ENCODE data around the gene PRAME.

Gene PRAME

GRCh38 chr22:22538226-22538989 lies 20.7 kb downstream of the PRAME start:
- Histone ChIP-seq H3K36me3 (ENCODE audit: control insufficient read depth, insufficient read depth, low read length) (no peaks in the 10 kb centered on the region), H3K4me3 (replicated peaks; ENCODE audit: low read depth, low read length) (no peak overlapping the region), H3K27me3 (replicated peaks; ENCODE audit: control insufficient read depth, insufficient read depth, low read length) (no peaks in the 10 kb centered on the region)
- no peak for DNase-seq (ENCODE audit: extremely low read depth, insufficient read length)
- no peak for TF ChIP-seq CTCF (IDR thresholded peaks at IDR 0.05; ENCODE audit: insufficient read depth, low read length, poor library complexity, severe bottlenecking)

DNA sequence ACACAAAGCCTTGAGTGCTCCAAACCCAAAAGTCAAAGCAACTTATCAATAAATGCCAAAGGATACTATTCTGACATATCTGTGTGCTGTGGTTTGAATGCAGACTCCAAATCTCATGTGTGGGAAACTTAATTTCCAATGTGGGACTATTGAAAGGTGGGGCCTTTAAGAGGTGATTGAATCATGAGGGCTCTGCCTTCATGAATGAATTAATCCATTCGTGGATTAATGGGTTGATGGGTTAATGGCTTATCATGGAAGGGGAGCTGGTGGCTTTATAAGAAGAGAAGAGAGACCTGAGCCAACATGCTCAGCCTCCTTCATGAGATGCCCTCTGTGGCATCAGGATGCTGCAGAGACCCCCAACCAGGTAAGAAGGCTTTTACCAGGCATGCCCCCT lies 22.1 kb downstream of the PRAME start:
- TF ChIP-seq CTCF (IDR thresholded peaks at IDR 0.05; ENCODE audit: insufficient read depth, low read length, poor library complexity, severe bottlenecking): no peak
- Histone ChIP-seq H3K36me3 (ENCODE audit: control insufficient read depth, insufficient read depth, low read length) (no peaks in the 10 kb centered on the region), H3K4me3 (replicated peaks; ENCODE audit: low read depth, low read length) (no peak overlapping the region), H3K27me3 (replicated peaks; ENCODE audit: control insufficient read depth, insufficient read depth, low read length) (no peaks in the 10 kb centered on the region)
- no peak for DNase-seq (ENCODE audit: extremely low read depth, insufficient read length)

GRCh38 chr22:22536515-22536914 lies 22.6 kb downstream of the PRAME start:
- TF ChIP-seq CTCF (IDR thresholded peaks at IDR 0.05; ENCODE audit: insufficient read depth, low read length, poor library complexity, severe bottlenecking): no peak
- DNase-seq (ENCODE audit: extremely low read depth, insufficient read length): no peak
- H3K4me3 ChIP-seq (replicated peaks; ENCODE audit: low read depth, low read length): no peak overlapping the region
- H3K36me3 ChIP-seq (ENCODE audit: control insufficient read depth, insufficient read depth, low read length): no peaks in the 10 kb centered on the region
- H3K27me3 ChIP-seq (replicated peaks; ENCODE audit: control insufficient read depth, insufficient read depth, low read length): no peaks in the 10 kb centered on the region

DNA sequence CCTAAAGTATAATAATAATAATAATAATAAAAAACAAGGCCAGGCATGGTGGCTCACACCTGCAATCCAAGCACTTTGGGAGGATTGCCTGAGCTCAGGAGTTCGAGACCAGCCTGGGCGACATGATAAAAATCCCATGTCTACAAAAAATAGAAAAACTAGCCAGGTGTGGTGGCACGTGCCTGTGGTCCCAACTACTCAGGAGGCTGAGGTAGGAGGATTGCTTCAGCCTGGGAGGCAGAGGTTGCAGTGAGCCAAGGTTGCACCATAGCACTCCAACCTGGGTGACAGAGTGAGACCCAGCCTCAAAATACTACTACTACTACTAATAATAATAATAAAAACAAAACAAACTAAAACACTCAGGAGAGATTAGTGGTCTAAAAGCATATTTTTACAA lies 23.4 kb downstream of the PRAME start:
- TF ChIP-seq CTCF (IDR thresholded peaks at IDR 0.05; ENCODE audit: insufficient read depth, low read length, poor library complexity, severe bottlenecking): no peak
- Histone ChIP-seq H3K36me3 (ENCODE audit: control insufficient read depth, insufficient read depth, low read length) (no peaks in the 10 kb centered on the region), H3K4me3 (replicated peaks; ENCODE audit: low read depth, low read length) (no peak overlapping the region), H3K27me3 (replicated peaks; ENCODE audit: control insufficient read depth, insufficient read depth, low read length) (no peaks in the 10 kb centered on the region)
- DNase-seq (ENCODE audit: extremely low read depth, insufficient read length): no peak

DNA sequence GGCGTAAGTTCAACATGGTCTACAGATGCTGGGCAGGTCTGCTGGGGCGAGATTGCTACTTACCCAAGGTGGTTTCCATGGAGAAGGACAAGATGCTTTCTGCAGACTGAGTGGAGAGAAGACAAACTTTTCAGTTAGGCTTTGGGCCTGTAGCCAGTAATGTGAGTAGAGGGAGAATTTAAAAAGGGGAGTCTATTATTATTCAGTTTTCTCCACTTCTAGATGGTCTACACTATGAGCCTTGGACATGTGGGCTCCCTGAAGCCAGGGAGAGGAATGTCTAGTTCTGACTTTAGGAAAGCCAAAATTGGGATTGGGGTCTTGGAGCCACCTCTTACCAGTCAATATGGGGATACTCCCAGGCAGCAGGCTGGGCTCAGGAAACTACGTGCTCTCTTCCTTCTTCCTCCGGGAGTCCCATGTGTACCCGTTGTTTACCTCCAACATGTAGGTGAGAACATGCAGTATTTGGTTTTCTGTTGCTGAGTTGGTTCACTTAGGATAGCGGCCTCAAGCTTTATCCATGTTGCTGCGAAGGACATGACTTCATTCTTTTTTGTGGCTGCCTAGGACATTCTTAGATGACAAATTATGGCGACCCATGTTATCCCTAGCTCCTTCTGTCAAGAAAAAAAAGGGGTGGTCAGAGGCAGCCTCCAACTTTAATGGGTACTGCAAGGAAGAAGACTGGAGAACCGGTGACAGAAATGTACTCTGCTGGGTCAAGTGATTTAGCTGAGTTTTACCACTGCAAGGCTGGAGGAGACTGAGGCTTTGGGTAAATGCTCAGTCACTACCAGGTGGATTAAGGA lies 24.3 kb downstream of the PRAME start:
- no peak overlapping the region for H3K4me3 ChIP-seq (replicated peaks; ENCODE audit: low read depth, low read length)
- no peak for DNase-seq (ENCODE audit: extremely low read depth, insufficient read length)
- H3K27me3 ChIP-seq (replicated peaks; ENCODE audit: control insufficient read depth, insufficient read depth, low read length): no peaks in the 10 kb centered on the region
- no peak for TF ChIP-seq CTCF (IDR thresholded peaks at IDR 0.05; ENCODE audit: insufficient read depth, low read length, poor library complexity, severe bottlenecking)
- H3K36me3 ChIP-seq (ENCODE audit: control insufficient read depth, insufficient read depth, low read length): no peaks in the 10 kb centered on the region
